Activated T-helper 9 cell treated with anti-CD3 and anti-CD28 coated beads, Interleukin-2, amount 50 U/mL, for 16 hours (primary cell): Measurements from ENCODE around the gene SPAG6.

Experiments
- DNase-seq: peaks from one replicate; pipeline ENCODE4 v3.0.0-alpha.2; 2020; ENCODE audit warnings: low read depth

The SPAG6 gene

GRCh38 chr10:22321924-22322640, 23.2 kb upstream of the SPAG6 start:
- peak; percentile 26 for DNase-seq

GRCh38 chr10:22322641-22323160, 22.6 kb upstream of the SPAG6 start:
- DNase-seq = no peak

GRCh38 chr10:22323538-22324305, 21.6 kb upstream of the SPAG6 start:
- no peak for DNase-seq

GRCh38 chr10:22324413-22324812, 20.9 kb upstream of the SPAG6 start:
- no peak for DNase-seq

- no peak for DNase-seq
Measured at GRCh38 chr10:22324893-22325271, 20.4 kb upstream of the SPAG6 start.

DNA sequence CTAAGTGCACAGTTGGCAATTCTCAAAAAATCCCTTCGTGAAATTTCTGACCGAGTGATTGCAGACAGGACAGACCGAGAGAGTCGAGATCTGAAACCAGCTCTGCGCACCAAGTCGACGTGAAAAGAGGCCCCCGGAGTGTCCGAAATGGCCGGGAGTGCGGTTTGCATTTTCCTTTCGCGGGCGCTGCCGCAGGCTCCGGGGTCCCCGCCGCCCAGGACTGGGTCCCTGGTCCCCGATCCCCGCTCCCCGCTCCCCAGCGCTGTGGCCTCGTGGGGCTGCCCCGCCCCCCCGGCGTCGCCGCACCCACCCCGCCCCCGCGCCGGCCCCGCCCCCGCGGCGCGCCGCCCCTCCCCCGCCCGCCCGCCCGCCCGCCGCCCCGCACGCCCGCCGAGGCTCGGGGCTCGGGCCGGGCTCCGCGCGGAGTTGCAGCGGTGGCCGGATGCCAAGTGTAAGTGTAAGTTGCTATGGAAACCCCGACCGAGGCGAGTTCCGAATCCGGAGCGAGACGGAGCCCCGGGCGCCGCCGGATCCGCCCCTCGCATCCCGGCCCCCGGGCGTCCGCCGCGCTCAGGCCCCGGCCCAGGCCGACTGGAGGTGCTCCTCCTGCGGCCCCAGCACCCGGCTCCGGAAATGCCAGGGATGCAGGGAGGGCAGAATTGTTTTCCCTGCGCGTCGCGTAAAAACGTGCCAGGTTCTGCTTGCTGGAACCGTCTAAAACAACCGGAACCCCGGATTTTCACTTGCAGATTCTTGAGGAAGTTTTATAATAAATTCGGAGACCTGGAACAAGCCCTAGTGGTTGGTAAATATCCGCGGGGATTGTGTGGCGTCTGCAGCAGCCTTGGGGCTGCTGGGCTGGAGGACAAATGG, 19.8 kb upstream of the SPAG6 start:
- DNase-seq = peak; percentile 63

- DNase-seq = no peak
Measured at GRCh38 chr10:22326145-22326702, 19.1 kb upstream of the SPAG6 start.

DNA sequence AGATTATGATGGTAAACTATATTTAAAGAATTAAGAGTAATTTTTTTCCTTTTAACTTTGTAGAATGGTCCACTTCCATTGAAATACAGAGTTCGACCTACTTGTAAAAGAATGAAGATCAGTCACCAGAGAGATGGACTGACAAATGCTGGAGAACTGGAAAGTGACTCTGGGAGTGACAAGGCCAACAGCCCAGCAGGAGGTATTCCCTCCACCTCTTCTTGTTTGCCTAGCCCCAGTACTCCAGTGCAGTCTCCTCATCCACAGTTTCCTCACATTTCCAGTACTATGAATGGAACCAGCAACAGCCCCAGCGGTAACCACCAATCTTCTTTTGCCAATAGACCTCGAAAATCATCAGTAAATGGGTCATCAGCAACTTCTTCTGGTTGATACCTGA, 16.1 kb upstream of the SPAG6 start:
- DNase-seq = no peak

DNA sequence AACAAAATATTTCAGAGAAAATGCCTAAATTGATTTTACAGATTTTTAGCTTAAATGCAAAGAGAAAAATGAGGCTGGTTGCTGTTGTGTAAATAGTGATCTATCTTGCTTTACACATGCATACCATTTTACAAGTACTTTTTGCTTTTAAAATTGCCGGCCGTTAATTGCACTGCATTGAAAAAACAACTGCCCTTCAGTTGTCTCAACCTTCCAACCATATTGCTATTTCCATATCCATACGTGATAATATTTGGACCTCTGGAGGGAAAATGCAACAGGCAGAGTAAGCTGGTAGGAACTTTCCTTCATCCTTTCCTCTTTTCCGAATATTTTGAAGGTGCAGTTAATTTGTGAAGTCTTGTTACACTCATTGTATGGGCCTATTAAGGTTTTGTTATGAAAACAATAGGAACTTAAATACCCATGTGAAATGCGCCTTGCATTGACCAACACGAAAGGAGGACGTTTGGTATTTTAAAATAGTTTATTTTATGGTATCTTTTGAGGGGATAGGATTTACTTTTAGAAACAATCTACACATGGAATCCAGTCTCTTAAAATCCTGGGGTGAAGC, 13.1 kb upstream of the SPAG6 start:
- DNase-seq = no peak

- no peak for DNase-seq
Measured at GRCh38 chr10:22333167-22333974, 11.9 kb upstream of the SPAG6 start.

GRCh38 chr10:22333975-22334282, 11.4 kb upstream of the SPAG6 start:
- DNase-seq = no peak

- no peak for DNase-seq
Measured at GRCh38 chr10:22334414-22335172, 10.7 kb upstream of the SPAG6 start.

GRCh38 chr10:22335173-22335933, 9.9 kb upstream of the SPAG6 start:
- peak; percentile 50 for DNase-seq

GRCh38 chr10:22338185-22338900, 7.0 kb upstream of the SPAG6 start:
- no peak for DNase-seq

DNA sequence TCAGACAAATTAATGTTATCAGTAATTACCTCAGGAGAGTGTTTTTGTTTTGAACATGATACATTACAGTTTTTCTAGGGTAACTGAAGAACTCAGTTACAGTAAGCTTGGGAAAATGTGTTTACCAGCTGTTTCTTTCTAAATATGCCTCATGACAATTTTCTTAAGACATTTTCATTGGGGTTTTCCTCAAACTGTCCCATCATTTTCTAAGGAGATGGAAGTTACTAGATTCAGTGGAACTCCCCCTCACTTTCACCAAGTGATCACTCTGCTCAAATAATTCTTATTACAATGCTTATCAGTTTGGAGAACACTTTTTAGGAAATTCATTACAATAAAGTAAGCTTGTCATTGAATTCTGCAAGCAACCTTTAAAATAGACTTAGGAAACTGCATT, 6.4 kb upstream of the SPAG6 start:
- DNase-seq = no peak

DNA sequence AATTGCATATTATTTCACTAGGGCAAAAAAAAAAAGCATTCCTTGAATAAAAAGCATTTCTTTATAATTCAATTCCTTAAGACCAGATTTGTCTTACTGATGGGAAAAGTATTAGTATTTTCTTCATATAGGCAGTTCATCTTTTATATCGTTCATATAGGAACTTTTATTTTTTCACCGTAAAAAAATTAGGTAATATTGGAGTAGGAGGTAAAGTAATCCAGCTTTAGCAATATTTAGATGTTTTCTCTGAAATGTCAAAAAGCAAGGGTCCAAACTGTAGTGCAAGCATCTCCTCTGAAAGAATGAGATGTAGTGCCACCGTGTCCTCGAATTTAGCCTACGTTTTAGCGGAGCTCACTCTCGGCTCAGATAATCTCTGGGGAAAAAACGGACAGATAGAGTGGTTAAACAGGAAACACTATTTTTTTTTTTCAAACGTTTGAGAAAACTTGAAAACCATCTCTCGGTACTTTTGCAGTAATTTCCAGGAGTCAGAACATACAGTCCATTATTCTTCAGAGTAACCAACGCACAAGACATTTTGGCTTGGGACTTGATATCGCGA, 5.5 kb upstream of the SPAG6 start:
- no peak for DNase-seq

GRCh38 chr10:22340329-22341189, 4.7 kb upstream of the SPAG6 start:
- peak; percentile 49 for DNase-seq
